HG02885 (cell line): ENCODE results near the gene AOC2.
"Not testable (repeated sequence)": the region's sequence is repeated elsewhere in the genome, so short reads cannot be mapped to it uniquely, and the experiment has no call there.

Source experiments
- ATAC-seq: cut with Tn5 transposase; IDR thresholded peaks from one replicate; pipeline ENCODE4 v1.9.1; 2021; ENCODE audit warnings: mild to moderate bottlenecking; ENCODE audit not compliant: unreplicated experiment, poor library complexity

The AOC2 gene

DNA sequence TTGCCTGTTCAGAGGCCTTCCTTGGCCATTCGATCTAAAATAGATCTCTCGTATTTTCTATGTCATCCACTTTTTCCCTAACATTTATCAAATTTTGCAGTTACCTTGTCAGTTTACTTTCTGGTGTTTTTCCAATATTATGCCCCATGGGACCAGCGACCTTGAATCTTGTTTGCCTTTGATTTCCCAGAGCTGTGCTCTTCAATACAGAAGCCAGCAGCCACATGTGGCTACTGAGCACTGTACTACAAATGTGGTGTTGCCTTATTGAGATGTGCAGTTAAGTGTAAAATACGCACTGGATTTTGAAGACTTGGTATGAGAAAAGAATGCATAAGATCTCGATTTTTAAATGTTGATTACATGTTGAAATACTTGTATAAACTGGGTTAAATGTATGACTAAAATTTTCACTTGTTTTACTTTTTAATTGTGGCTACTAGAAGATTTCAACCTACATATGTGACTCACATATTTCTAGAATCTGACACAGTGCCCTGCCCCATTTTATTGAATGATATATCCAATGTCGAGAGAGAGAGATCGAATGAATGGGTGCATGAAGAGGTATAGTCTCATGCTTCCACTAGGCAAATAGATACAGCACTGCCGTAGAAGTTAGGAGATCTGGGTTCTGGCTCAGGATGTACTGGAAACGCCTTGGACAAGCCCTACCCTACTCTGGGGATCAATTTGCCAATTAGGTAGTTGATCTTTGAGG is 12.0 kb upstream of the AOC2 start:
- no peak for ATAC-seq

DNA sequence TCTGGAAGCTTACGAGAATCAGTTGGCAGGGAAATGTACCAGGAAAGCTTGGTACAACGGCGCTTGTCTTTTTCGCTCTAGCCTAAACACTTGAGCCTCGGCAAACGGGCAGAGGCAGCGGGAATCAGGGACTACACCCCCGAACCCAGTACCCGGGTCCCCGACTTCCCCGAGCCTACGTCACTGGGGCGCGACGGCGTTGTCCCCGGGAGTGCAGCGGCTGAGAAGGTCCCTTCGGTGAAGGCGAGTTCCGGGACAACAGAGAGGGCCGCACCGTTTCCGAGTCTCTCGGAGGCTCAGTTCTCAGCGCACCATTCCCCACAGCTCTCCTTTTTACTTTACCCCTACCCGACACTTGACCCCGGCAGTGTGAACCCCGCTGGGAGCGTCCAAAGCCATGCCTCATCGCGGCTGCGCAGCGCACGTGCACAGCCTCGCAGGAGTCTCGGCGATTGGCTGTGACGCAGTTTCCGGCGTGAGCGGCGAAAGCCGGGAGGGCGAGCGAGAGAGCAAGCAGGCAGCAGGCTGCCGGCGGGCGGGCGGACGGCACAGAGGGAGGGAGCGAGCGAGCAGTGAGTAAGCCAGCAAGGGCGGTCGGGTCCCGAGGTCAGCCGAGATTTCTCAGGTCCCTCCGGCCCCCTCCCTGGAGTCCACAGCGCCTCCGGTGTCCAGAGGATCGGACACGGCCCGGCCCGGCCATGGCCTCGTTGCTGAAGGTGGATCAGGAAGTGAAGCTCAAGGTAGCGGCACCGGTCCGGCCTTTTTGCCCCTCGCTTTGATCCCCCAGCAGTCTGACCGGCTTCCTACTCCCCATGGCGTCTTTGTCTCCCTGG is 11.2 kb upstream of the AOC2 start, which contains the start of gene PSME3:
TSS of gene PSME3 (plus strand) at position 464 of the 833 bp plus-strand sequence. CDS start at position 699, 235 bp downstream.
- peak; percentile 79 for ATAC-seq

DNA sequence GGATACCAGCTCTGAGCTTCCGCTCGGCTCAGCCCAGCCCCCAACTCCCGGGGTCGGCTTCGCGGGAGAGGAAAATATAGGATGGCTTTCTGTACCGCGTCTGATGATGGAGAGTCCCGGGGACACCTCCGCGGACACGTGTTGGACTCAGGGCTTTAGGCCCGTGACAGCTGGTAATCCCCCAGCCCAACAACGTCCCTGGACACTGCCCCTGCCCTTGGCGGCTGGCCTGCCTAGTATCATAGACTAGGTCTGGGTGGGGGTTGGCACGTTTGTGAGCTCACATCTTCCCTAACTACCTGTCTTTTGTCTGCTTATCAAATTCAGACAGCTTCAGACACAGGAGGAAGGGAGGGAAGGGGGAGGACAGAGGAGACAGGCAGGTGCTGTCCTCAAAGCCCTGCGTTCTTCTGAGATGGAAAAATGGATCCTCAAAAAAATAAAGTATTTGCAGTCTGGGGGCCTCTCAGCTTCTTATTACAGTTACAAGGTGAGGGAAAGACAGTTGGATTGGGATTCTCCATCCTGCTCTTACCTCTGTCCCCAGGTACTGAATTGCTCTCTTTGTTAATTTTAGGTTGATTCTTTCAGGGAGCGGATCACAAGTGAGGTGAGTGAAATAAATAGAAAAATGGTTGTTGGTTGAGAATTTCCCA is 10.5 kb upstream of the AOC2 start:
- no peak for ATAC-seq

DNA sequence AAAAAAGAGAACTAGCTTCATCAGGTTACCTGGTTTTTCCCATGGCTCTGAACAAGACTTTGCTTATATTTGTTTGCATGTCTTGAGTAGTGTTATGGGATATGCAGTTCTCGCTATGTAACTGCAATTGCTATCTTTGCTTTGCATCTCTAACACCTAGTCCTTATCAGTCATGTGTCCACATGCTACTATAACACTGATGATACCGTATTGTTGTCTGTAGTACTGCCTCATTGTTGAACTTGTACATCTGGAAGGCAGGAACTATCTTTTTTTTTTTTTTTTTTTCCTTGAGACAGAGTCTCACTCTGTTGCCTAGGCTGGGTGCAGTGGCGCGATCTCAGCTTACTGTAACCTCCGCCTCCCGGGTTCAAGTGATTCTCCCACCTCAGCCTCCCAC is 8.6 kb upstream of the AOC2 start:
- ATAC-seq = no peak

DNA sequence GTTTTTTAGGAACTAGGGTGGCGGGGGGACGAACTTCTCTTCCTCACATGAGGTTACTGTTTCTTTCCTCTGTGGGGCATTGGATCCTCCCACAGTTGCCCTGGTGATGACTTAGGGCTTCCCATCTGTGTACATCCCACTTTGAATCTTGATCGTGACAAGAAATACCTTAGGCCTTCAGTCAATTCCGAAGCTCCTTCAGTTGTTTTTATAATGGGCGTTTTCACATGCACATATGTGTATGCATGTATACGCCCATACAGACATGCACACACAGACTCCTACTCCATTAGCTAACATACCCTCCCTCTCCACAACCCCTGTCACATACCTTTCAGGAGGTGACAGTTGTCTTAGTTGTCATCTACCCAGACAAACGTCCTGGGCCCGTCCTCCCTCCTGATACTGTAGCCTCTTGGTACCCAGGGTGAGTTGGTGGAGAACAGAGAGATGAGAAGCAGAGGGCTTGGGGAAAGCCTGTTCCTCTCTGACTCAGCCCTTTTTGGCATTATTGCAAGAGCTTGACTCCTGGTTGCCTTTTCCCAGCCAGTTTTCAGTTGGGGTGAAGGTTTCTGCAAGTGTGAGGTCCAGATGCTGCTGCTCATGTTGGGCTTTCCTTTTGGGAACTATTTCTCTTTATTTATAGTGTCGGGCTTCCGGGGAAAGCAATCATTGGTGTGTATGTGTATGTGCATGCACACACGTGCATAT is 2.2 kb upstream of the AOC2 start:
- ATAC-seq = no peak

DNA sequence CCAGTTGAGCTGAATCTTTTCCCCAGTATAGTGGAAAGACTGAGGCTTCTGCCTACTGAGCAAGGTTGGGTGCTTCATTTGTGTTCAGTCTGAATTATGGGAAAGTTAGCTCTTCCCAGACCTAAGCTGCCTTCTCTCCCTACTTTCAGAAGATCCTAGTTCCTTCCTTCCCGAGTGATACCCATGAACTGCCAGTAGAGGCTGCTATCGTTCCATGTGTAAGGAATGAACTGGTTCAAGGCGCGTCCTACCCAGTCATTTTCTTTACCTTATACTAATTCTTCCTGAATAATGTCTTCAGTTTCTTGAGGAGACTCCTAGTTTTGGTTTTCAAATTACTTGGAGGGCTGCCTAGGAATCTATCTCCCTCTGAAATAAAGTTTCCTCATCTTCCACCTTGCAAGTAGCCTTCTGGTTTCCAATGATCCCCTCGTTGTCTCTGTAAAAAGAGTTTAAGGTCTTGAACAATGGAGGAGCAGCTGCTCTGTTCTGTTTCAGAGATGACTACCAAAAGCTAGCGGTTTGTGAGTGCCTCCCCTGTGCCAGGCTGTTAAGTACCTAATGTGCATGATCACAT is 934 bp upstream of the AOC2 start:
- no peak for ATAC-seq

DNA sequence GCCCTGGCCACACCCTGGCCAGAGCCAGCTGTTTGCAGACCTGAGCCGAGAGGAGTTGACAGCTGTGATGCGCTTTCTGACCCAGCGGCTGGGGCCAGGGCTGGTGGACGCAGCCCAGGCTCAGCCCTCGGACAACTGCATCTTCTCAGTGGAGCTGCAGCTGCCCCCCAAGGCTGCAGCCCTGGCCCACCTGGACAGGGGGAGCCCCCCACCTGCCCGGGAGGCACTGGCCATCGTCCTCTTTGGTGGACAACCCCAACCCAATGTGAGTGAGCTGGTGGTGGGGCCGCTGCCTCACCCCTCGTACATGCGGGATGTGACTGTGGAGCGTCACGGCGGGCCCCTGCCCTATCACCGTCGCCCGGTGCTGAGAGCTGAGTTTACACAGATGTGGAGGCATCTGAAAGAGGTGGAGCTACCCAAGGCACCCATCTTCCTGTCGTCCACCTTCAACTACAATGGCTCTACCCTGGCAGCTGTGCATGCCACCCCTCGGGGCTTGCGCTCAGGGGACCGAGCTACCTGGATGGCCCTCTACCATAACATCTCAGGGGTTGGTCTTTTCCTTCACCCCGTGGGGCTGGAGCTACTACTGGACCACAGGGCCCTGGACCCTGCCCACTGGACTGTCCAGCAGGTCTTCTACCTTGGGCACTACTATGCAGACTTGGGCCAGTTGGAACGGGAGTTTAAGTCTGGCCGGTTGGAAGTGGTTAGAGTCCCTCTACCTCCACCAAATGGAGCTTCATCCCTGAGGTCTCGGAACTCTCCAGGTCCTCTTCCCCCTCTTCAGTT is 578 bp downstream of the AOC2 start:
- ATAC-seq = no peak

DNA sequence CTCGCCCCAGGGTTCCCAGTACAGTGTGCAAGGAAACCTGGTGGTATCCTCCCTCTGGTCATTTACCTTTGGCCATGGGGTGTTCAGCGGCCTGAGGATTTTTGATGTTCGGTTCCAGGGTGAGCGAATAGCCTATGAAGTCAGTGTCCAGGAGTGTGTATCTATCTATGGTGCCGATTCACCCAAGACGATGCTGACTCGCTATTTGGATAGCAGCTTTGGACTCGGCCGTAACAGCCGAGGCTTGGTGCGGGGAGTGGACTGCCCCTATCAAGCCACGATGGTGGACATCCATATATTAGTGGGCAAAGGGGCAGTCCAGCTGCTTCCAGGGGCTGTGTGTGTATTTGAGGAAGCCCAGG is 1.2 kb downstream of the AOC2 start:
- ATAC-seq = no peak

DNA sequence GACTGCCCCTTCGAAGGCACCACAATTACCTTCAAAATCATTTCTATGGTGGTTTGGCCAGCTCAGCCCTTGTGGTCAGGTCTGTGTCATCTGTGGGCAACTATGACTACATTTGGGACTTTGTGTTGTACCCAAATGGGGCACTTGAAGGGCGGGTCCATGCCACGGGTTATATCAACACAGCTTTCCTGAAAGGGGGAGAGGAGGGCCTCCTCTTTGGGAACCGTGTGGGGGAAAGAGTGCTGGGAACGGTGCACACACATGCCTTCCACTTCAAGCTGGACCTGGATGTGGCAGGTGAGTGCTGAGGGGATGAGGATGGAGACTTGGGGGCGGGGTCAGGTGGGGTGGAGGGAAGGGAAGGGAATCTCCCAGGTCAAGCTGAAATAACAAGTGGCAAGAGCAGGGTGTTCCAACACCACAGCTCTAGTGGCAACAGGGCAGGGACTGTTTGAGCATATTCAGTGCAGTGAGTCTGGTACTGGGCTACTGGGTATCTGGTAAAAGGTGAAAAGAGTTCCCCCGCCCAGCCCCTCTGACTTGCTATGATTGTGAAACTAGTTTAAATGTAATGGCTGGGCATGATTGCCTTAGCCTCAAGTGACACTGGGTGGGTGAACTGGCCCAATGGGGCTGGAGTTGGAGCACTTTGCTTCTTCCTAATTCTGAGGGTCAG is 1.7 kb downstream of the AOC2 start:
- no peak for ATAC-seq

DNA sequence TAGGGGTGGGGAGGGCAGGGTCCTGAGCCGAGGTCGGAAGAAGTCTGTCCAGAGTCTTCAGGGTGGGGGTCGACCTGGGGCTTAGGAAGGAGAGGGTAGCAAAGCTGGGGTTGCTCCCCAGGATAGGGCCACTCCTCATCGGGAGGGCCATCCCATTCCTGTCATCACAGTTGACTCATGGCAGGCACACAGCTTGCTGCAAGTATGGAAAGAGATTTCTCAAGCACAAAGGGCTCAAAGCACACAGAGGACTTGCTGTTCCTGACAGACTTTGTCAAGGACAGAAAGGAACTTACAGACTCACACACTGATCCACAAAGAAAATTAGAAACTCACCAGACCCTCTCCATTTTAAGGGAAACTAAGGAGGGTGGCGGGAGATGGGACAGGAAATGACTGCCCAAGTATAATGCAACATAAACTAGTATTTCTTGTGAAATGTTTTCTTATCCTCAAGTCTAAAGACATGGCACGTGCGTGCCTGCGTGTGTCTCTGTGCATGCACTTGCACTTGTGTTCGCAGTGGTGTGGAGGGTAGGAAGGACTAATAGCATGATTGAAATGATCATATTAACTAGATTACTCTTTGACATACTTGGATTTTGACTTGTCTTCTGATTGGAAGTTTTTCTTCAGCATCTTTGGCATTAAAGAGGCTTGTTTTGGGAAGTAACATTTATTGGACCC is 2.4 kb downstream of the AOC2 start:
- ATAC-seq = no peak

DNA sequence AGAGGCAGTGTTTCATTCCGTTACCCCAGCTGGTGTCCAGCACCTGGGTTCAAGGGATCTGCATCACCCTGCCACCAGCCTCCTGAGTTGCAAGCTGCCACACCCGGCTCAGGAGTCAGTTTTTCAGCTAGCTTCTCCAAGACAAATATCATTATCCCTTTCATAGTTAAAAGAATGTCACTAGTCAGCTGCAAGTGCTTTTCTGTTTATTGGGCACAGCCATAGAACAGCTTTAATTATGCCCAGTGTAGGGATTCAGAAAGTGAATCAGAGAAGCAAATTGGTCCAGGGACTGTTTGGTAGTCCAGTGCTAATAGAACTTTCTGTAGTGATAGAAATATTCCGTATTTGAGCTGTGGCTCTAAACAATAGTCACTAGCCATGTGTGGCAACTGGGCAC is 3.7 kb downstream of the AOC2 start:
- no peak for ATAC-seq

DNA sequence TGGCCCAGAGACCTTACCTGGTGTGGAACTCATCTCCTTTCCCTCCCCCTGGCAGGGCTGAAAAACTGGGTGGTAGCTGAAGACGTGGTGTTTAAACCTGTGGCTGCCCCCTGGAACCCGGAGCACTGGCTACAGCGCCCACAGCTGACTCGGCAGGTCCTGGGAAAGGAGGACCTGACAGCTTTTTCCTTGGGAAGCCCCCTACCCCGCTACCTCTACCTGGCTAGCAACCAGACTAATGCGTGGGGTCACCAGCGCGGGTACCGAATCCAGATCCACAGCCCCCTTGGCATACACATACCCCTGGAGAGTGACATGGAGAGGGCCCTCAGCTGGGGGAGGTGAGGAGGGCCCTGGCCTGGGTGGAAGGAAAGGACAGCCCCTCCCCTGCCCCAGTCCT is 4.7 kb downstream of the AOC2 start:
- ATAC-seq = no peak

DNA sequence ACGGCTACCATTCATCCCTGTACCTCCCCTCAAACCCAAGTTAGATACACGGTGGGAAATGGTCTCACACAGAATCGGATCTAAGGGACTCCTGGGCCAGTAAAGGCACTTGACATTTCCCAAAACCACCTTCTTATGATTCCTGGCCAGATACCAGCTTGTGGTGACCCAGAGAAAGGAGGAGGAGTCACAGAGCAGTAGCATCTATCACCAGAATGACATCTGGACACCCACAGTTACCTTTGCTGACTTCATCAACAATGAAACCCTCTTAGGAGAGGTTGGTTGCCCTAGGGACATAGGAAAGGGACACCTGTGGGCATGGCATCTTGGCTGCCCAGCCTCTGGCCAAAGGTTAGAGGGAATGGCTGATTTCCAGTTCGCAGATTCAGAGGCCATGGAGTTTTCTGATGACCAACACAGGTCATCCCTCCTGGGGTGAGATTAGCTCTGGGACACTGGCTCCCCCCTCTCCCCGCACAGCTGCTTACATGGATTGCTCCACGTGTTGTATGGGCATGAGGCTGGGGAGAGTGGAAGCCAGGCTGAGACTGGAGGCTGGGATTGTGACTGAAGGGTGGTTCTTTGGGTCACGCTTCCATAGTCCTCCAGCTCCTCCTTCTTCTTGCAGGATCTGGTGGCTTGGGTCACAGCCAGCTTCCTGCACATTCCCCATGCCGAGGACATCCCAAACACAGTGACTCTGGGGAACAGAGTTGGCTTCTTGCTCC is 5.2 kb downstream of the AOC2 start:
- ATAC-seq = no peak

DNA sequence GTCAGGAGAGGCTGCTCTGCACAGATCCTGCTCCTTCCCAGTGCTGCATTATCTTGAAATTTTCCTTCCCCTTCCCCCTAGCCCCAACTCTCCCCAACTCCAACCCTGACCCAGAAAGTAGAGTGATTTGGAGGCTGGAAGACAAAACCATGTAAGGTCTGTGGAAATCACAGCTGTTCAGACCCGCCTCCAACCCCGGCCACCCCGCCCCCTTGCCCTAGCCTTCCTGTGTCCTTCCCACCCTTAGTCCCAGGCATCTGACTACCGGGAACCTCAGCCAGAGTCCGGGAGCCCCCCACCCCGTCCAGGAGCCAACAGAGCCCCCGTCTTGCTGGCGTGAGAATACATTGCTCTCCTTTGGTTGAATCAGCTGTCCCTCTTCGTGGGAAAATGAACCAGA is 6.6 kb downstream of the AOC2 start, which contains the start of gene AOC3:
TSS of gene AOC3 (plus strand) at position 246 of the 400 bp plus-strand sequence. CDS start at position 391, 145 bp downstream.
- no peak for ATAC-seq

DNA sequence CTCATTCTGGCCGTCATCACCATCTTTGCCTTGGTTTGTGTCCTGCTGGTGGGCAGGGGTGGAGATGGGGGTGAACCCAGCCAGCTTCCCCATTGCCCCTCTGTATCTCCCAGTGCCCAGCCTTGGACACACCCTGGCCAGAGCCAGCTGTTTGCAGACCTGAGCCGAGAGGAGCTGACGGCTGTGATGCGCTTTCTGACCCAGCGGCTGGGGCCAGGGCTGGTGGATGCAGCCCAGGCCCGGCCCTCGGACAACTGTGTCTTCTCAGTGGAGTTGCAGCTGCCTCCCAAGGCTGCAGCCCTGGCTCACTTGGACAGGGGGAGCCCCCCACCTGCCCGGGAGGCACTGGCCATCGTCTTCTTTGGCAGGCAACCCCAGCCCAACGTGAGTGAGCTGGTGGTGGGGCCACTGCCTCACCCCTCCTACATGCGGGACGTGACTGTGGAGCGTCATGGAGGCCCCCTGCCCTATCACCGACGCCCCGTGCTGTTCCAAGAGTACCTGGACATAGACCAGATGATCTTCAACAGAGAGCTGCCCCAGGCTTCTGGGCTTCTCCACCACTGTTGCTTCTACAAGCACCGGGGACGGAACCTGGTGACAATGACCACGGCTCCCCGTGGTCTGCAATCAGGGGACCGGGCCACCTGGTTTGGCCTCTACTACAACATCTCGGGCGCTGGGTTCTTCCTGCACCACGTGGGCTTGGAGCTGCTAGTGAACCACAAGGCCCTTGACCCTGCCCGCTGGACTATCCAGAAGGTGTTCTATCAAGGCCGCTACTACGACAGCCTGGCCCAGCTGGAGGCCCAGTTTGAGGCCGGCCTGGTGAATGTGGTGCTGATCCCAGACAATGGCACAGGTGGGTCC is 7.2 kb downstream of the AOC2 start:
- not testable (repeated sequence) for ATAC-seq

DNA sequence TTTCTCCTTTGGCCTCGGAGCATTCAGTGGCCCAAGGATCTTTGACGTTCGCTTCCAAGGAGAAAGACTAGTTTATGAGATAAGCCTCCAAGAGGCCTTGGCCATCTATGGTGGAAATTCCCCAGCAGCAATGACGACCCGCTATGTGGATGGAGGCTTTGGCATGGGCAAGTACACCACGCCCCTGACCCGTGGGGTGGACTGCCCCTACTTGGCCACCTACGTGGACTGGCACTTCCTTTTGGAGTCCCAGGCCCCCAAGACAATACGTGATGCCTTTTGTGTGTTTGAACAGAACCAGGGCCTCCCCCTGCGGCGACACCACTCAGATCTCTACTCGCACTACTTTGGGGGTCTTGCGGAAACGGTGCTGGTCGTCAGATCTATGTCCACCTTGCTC is 8.0 kb downstream of the AOC2 start:
- no peak for ATAC-seq

DNA sequence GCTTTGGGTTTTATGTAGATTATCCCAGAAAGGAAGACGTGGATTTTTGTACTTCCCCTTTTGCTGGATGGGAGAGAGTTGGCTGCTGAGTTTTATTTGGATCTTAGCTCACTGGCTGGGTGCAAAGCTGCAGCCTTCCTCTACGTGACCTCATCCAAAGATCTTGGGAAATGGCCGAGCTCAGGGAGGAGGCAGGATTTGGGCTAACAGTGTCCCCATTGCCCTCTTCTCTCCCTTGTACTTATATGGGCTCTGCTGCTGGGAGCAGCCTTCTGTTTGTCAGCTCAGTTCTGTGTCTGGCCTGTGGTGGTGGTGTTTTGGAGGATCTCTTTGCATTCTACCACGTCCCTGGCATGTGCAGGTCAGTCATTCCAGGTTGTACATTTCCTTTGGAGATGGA is 8.6 kb downstream of the AOC2 start:
- no peak for ATAC-seq
